RWPE2 (cell line): Measurements from ENCODE around the gene FOCAD.

Source experiments
- ATAC-seq: fragments of 200-7000 bp; cut with Tn5 transposase; 3 replicates; pipeline ENCODE4 v1.9.1; 2021; ENCODE audit warnings: low read depth
- DNase-seq: peaks from one replicate; pipeline ENCODE4 v3.0.0-alpha.2; 2020; ENCODE audit warnings: low spot score
- H3K27ac ChIP-seq: fragments of 450-650 bp; 2 replicates; pipeline ENCODE4 v1.5.1; 2017; ENCODE audit warnings: mild to moderate bottlenecking; ENCODE audit not compliant: poor library complexity, severe bottlenecking
- H3K27me3 ChIP-seq: fragments of 250-450 bp; sonication (Bioruptor Pico); 2 replicates; pipeline ENCODE4 v1.5.1; 2021; ENCODE audit warnings: mild to moderate bottlenecking, moderate library complexity; ENCODE audit not compliant: insufficient read depth, poor library complexity, severe bottlenecking
- H3K36me3 ChIP-seq: fragments of 250-450 bp; sonication (Bioruptor Pico); 2 replicates; pipeline ENCODE4 v1.5.1; 2020; ENCODE audit warnings: low read depth, mild to moderate bottlenecking, moderate library complexity
- H3K4me1 ChIP-seq: fragments of 250-450 bp; sonication (Bioruptor Pico); 2 replicates; pipeline ENCODE4 v1.5.1; 2021; ENCODE audit warnings: mild to moderate bottlenecking, moderate library complexity; ENCODE audit not compliant: insufficient read depth, poor library complexity, severe bottlenecking
- H3K4me3 ChIP-seq: fragments of 250-450 bp; sonication (Bioruptor Pico); 2 replicates; pipeline ENCODE4 v1.5.1; 2021; ENCODE audit warnings: mild to moderate bottlenecking, moderate library complexity; ENCODE audit not compliant: severe bottlenecking
- H3K9me3 ChIP-seq: fragments of 250-450 bp; sonication (Bioruptor Pico); 2 replicates; pipeline ENCODE4 v1.5.1; 2021; ENCODE audit warnings: mild to moderate bottlenecking, moderate library complexity; ENCODE audit not compliant: severe bottlenecking
- CTCF ChIP-seq: fragments of 450-650 bp; IDR thresholded peaks from one replicate; pipeline ENCODE4 v1.5.1; 2017; ENCODE audit warnings: mild to moderate bottlenecking, moderate library complexity; ENCODE audit not compliant: poor library complexity, severe bottlenecking

FOCAD gene

DNA sequence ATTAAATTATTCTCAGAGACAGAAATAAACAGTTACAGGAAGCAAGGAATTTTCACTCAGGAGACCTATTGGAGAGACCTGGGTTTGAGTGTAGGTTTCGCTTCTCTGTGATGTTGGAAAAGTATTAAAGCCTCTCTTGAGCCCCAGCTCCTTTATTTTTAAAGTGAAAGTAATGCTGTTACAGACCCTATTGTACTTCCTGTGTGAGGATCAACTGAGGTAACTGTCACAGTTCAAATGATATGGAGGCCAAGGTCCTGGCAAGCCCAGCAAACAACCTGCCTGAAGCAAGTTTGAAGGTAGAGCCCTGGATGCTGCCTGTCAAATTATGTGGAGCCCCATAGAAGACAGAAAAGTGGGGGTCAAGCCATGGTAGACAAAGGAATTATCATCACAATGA, 355.2 kb downstream of the FOCAD start:
- TF ChIP-seq CTCF, result no peak
- no peak overlapping the region for H3K4me3 ChIP-seq
- no peaks in the 10 kb centered on the region for H3K9me3 ChIP-seq
- H3K36me3 ChIP-seq, result no peaks in the 10 kb centered on the region
- ATAC-seq, result no peak
- no peak for DNase-seq
- H3K27ac ChIP-seq, result no peak overlapping the region
- H3K4me1 ChIP-seq, result no peaks in the 10 kb centered on the region
- H3K27me3 ChIP-seq, result no peaks in the 10 kb centered on the region

- Histone ChIP-seq H3K4me3 (no peak overlapping the region), H3K4me1 (no peaks in the 10 kb centered on the region), H3K9me3 (no peaks in the 10 kb centered on the region), H3K27me3 (no peaks in the 10 kb centered on the region), H3K36me3 (no peaks in the 10 kb centered on the region), H3K27ac (no peak overlapping the region)
- ATAC-seq (no peak), DNase-seq (no peak)
- no peak for TF ChIP-seq CTCF
Observed at GRCh38 chr9:21042466-21042865, 358.4 kb downstream of the FOCAD start.

GRCh38 chr9:21043841-21044240, 359.8 kb downstream of the FOCAD start:
- Histone ChIP-seq H3K4me3 (no peak overlapping the region), H3K27ac (no peak overlapping the region), H3K9me3 (no peaks in the 10 kb centered on the region), H3K27me3 (no peaks in the 10 kb centered on the region), H3K36me3 (no peaks in the 10 kb centered on the region), H3K4me1 (no peaks in the 10 kb centered on the region)
- no peak for TF ChIP-seq CTCF
- no peak for DNase-seq
- ATAC-seq, result no peak
